LoVo (cell line): ENCODE results near the gene HLA-DOA.

ENCODE experiments used
- DNase-seq: peaks from one replicate; pipeline ENCODE4 v3.0.0-alpha.2; 2016; ENCODE audit warnings: low spot score

HLA-DOA gene

GRCh38 chr6:32977272-32977952 lies 32.0 kb downstream of the HLA-DOA start:
- DNase-seq = no peak

DNA sequence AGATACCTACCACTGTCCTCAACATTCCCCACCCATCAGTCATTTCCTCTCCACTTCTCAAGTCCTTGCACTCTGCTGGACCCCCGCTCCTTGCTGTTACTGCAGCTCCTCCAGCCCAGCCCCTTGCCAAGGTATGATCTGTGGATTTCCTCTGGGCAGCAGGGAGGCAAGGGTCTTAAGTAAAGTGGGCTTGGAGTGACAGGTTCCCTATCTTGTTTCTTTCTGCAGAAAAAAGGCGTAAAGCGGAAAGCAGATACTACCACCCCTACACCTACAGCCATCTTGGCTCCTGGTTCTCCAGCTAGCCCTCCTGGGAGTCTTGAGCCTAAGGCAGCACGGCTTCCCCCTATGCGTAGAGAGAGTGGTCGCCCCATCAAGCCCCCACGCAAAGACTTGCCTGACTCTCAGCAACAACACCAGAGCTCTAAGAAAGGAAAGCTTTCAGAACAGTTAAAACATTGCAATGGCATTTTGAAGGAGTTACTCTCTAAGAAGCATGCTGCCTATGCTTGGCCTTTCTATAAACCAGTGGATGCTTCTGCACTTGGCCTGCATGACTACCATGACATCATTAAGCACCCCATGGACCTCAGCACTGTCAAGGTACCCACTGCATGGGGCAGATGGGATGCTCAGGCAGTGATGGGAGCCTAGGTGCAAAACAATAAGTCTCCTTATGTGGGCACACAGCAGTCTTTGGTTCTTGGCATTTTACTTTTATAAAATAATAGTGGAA lies 32.9 kb downstream of the HLA-DOA start:
- no peak for DNase-seq

DNA sequence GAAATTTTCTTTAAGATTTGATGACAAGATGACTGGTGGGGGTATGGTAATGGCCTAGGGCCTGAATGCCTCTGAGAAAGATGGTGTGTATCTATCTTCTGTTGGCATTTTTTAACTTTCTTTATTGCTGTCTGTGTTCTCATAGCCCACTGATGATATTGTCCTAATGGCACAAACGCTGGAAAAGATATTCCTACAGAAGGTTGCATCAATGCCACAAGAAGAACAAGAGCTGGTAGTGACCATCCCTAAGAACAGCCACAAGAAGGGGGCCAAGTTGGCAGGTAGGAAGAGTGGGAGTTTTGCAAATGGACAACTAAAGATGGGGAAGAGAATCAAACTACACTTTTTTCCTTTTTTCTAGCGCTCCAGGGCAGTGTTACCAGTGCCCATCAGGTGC lies 33.5 kb downstream of the HLA-DOA start:
- no peak for DNase-seq

- DNase-seq = no peak
Observed at GRCh38 chr6:32974541-32975308, 34.7 kb downstream of the HLA-DOA start.

GRCh38 chr6:32974016-32974333 lies 35.4 kb downstream of the HLA-DOA start:
- no peak for DNase-seq

- no peak for DNase-seq
Observed at GRCh38 chr6:32973144-32974015, 36.0 kb downstream of the HLA-DOA start.

DNA sequence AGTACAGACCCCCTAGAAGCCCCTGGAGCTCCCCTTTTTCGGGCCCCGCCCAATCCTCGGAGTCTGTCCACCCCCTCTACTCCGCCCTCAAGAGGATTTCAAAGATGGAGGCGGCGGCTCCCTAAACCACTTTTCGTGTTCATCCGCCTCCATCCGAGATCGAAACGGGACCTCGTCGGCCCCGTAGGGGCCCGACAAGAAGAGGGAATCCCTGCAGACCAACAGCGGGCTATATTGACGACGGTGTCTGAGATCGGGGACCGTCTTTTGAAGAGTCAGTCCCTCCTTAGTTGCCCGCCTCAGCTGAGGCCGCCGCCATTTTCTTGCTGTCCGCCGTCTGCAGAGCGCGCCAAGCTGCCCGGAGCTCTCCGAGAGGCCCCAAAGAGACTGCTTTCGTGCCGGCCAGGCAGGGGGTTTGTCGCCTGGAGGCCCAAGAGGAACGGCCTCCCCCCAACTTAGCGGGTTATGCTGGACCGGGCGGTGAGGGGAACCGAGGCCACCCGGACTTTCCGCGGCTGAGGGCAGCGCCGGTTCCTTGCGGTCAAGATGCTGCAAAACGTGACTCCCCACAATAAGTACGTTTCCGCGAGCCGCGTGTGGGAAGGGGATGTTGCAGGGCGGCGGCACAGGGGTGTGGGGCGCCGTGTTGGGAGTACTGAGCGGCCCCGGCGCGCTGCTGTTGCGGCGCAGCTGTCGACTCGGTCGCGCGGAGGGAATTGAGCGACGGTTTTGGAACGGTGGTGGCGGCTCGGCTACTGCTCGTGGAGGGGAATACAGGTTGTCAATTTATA lies 36.8 kb downstream of the HLA-DOA start:
- no peak for DNase-seq

GRCh38 chr6:32971581-32972352 lies 37.6 kb downstream of the HLA-DOA start:
- peak; percentile 98 for DNase-seq

- DNase-seq = no peak
Observed at GRCh38 chr6:32971242-32971580, 38.2 kb downstream of the HLA-DOA start.

DNA sequence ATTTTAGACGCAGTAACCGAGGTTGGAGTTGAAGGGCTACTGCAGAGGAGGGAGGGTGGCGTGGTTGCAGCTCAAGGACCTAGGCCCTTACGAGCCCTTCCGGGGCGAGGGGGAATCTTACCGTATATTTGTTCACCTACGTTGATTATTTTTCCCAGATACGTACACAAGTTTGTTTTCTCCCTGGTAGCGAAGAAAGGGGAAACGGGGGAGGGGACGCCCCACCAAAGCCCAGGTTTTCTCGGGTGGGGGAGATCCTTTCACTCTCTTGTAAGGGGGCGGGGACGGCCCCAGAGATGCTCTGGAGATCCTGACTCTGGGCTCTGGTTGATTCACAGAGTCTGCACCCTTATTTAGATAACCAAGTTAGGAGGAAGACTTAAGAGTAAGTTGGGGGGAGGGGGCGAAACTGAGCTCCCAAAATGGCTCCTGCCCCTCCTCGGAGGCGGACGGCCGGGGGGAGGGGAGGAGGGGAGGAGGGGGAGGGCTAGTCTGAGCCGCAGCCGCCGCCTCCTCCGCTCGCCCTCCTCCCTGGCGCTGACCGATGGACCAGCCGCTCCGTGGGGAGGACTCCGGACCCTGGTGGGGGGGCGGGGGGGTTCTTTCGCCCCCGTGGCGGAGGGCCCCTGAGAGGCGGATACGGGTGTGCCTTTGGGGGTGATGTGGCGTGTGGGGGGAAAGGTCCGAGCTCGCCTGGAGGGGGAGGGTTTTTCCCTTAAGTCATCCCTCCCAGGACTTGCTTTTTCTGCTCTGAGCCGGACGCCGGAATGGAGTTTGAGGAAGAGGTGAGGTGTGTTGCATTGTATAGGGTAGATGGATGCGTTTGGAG lies 38.8 kb downstream of the HLA-DOA start:
- DNase-seq = peak; percentile 71

DNA sequence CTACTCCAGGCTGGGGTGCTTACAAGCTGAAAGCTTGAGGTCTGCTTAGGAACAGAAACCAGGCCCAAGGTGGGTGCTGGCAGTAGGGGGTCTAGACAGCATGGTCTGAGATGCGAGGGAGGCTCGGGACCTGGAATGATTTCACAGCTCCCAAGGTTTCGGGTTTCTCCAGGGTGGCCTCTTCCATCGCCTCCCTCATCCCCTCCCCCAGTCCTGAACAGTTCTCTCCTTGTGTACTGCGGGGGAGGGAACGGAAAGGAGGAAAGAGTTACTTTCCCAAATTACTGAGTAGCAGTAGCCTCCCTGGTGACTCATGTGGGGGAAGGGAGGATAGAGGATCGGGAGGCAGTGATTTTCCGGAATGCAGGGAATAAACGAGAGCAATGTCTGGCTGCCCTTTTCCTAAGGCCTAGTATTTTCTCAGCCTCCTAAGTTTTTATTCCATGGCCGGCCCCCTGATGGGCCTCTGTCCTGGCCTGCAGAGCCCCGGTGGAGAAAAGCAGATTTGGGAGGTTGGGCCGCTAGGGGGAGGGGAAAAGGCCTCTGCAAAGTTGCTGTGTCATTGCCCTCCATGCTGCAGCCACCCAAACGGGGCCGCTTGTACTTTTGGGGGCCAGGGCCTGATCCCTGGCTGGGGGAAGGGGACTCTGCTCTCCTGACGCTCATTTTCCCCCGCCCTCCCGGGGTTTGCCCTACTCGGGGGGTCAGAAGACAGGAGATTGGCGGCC lies 39.5 kb downstream of the HLA-DOA start:
- peak; percentile 78 for DNase-seq

GRCh38 chr6:32968867-32969684 lies 40.3 kb downstream of the HLA-DOA start:
- peak; percentile 68 for DNase-seq

DNA sequence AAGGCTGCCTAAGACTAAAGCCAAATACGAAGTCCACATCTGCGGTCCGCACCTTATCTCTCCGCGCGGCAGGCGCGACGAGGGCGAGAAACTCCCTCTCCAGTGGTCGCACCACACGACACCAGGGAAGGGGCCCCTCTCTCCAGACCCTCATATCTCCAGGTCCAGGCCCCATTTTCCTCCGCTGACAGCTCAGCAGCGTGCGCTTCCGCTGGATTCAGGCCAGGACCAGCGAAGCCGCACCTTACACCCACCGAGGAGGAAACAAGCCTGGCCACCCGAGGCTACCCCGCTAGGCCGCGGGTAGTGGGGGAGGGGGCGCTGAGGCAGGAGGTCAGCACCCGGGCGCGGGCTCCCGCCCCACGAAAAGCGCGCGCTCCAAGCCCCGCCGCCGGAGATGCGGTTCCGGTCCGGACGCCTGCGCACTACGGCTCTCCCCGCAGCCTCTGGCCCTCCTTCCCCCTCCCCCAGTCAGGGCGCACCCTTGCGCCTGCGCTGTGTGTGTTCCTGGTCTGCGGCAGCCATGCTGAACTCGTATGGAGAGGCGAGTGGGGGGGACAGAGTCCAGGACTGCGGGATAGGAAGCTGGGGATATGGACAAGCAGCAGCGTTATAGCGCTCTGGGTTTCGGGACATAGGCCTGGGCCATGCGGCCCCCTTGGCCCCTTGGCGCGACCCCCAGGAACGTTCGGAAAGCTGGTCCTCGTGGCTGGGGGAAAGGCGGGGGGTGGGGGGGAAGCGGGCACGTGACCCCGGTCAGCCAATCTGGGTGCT lies 41.1 kb downstream of the HLA-DOA start, which contains the start of gene BRD2:
Gene BRD2 (plus strand): TSS at position 502 of the 774 bp plus-strand sequence. CDS start 4,305 bp downstream, outside the sequence.
- DNase-seq = peak; percentile 96

GRCh38 chr6:32967151-32968091 lies 42.0 kb downstream of the HLA-DOA start:
- peak; percentile 58 for DNase-seq

- DNase-seq = no peak
Observed at GRCh38 chr6:32964776-32965175, 44.6 kb downstream of the HLA-DOA start.

DNA sequence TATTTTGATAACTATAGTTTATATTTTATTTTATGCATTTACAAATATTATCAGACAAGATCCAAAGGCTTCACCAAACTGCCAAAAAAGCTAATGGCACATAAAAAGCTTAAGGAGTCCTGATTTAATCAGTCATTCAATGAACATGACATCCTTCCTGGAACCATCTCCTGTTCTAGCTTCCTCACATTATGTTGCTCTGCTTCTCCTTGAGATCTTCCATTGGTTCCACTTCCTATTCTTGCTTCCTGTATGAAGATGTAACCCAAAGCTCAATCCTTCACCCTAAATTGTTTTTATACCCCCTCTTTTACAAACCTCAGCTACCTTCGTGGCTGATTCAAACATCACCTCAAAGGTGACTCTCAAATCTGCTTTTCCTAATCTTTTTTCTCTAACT lies 45.5 kb downstream of the HLA-DOA start:
- no peak for DNase-seq
